ENCODE results near the gene ISYNA1. TPM values are rescaled to one million over a fixed set of nuclear protein-coding genes. Genes with fewer than 3 reads are reported as not detected.

The ISYNA1 gene
- total RNA-seq, 1 donor: 48.4 TPM

- no peak overlapping the region for H3K4me3 ChIP-seq (ENCODE audit: low read depth, low read length)
- no peak for TF ChIP-seq CTCF (IDR thresholded peaks at IDR 0.05; ENCODE audit: insufficient read depth, low read depth, low read length)
- no peak for DNase-seq (ENCODE audit: low read depth)
Observed at GRCh38 chr19:18422530-18423191, 15.3 kb downstream of the ISYNA1 start.

GRCh38 chr19:18421371-18421959 lies 16.5 kb downstream of the ISYNA1 start:
- H3K4me3 ChIP-seq (ENCODE audit: low read depth, low read length): peak overlapping the region; percentile 74
- no peak for TF ChIP-seq CTCF (IDR thresholded peaks at IDR 0.05; ENCODE audit: insufficient read depth, low read depth, low read length)
- no peak for DNase-seq (ENCODE audit: low read depth)

GRCh38 chr19:18420930-18421329 lies 17.0 kb downstream of the ISYNA1 start:
- no peak for TF ChIP-seq CTCF (IDR thresholded peaks at IDR 0.05; ENCODE audit: insufficient read depth, low read depth, low read length)
- peak overlapping the region; percentile 74 for H3K4me3 ChIP-seq (ENCODE audit: low read depth, low read length)
- DNase-seq (ENCODE audit: low read depth): no peak

GRCh38 chr19:18419699-18420460 lies 18.1 kb downstream of the ISYNA1 start:
- TF ChIP-seq CTCF (IDR thresholded peaks at IDR 0.05; ENCODE audit: insufficient read depth, low read depth, low read length): no peak
- no peak for DNase-seq (ENCODE audit: low read depth)
- H3K4me3 ChIP-seq (ENCODE audit: low read depth, low read length): peak overlapping the region; percentile 74

- H3K4me3 ChIP-seq (ENCODE audit: low read depth, low read length): peak within 1 kb of the TSS; percentile 74
- peak; percentile 14 for TF ChIP-seq CTCF (IDR thresholded peaks at IDR 0.05; ENCODE audit: insufficient read depth, low read depth, low read length)
- DNase-seq (ENCODE audit: low read depth): peak; percentile 80
Observed at GRCh38 chr19:18419195-18419698, 18.7 kb downstream of the ISYNA1 start, which contains the start of gene SSBP4. Gene SSBP4, plus strand, starts transcription at chr19:18419398. Its CDS starts 251 bp downstream, at chr19:18419649.

- DNase-seq (ENCODE audit: low read depth): no peak
- TF ChIP-seq CTCF (IDR thresholded peaks at IDR 0.05; ENCODE audit: insufficient read depth, low read depth, low read length): no peak
- peak overlapping the region; percentile 74 for H3K4me3 ChIP-seq (ENCODE audit: low read depth, low read length)
Observed at GRCh38 chr19:18418483-18419194, 19.3 kb downstream of the ISYNA1 start.
